Lower lobe of right lung (tissue), 2 donors: Measurements from ENCODE around the gene GALNT5. TPM values are rescaled to one million over a fixed set of nuclear protein-coding genes. Genes with fewer than 3 reads are reported as not detected.

Experiments used
- ATAC-seq, 2 donors: fragments of 200-7000 bp; cut with Tn5 transposase; one replicate each; pipeline ENCODE4 v1.9.1; 2020 to 2022; ENCODE audit warnings: mild to moderate bottlenecking in 2 of 2, moderate library complexity in 2 of 2
- DNase-seq: peaks from one replicate; pipeline ENCODE4 v3.0.0-alpha.2; 2020
- H3K27ac ChIP-seq: fragments of 200-600 bp; one replicate; pipeline ENCODE4 v1.8.0; 2022
- H3K27me3 ChIP-seq: fragments of 200-600 bp; one replicate; pipeline ENCODE4 v1.8.0; 2022; ENCODE audit warnings: low read depth
- H3K36me3 ChIP-seq: fragments of 200-600 bp; one replicate; pipeline ENCODE4 v1.8.0; 2022; ENCODE audit warnings: mild to moderate bottlenecking
- H3K4me1 ChIP-seq: fragments of 200-600 bp; one replicate; pipeline ENCODE4 v1.8.0; 2022
- H3K4me3 ChIP-seq: fragments of 200-600 bp; one replicate; pipeline ENCODE4 v1.8.0; 2022; ENCODE audit warnings: mild to moderate bottlenecking
- H3K9me3 ChIP-seq: fragments of 200-600 bp; one replicate; pipeline ENCODE4 v1.8.0; 2022
- CTCF ChIP-seq: fragments of 200-600 bp; IDR thresholded peaks from one replicate; pipeline ENCODE4 v1.8.0; 2022; ENCODE audit warnings: antibody characterized with exemption, mild to moderate bottlenecking
- intact Hi-C: fragments of 100-400 bp; cut with DNase I; formaldehyde crosslinking; loops from one replicate; pipeline ENCODE4 v1.11.0; 2022
- total RNA-seq: library from RNA; stranded (reverse); fragmentation: NEBNext Ultra II Directional; extraction: Animal tissue kit (Norgen Biotek cat#: 25700); gene quantifications from one replicate; pipeline ENCODE4 v1.2.1, GENCODE V29; 2021
- donor health status: DM: no; HTN: yes; CAD: no; lungs with severe emphysema.

GALNT5 gene
- total RNA-seq, 1 donor from 2014 or later: 33.9 TPM

- Histone ChIP-seq H3K27me3 (no peaks in the 10 kb centered on the region), H3K27ac (no peak overlapping the region), H3K4me1 (no peaks in the 10 kb centered on the region), H3K9me3 (no peaks in the 10 kb centered on the region), H3K36me3 (no peaks in the 10 kb centered on the region), H3K4me3 (no peak overlapping the region)
- intact Hi-C loops: no loop called here
- ATAC-seq: no peak
- TF ChIP-seq CTCF: no peak
- DNase-seq: no peak
These were observed 64.0 kb downstream of the GALNT5 start for GRCh38 chr2:157321466-157321865.

GRCh38 chr2:157322432-157322831 is 64.9 kb downstream of the GALNT5 start:
- intact Hi-C loops: no loop called here
- ATAC-seq (peak in 1 of 2 donors; percentile 11), DNase-seq (no peak)
- no peak overlapping the region for H3K4me3 ChIP-seq
- no peaks in the 10 kb centered on the region for H3K36me3 ChIP-seq
- TF ChIP-seq CTCF: no peak
- H3K27me3 ChIP-seq: no peaks in the 10 kb centered on the region
- H3K27ac ChIP-seq: no peak overlapping the region
- H3K9me3 ChIP-seq: no peaks in the 10 kb centered on the region
- H3K4me1 ChIP-seq: no peaks in the 10 kb centered on the region

- DNase-seq: no peak
- no peak overlapping the region for H3K4me3 ChIP-seq
- intact Hi-C loops: no loop called here
- no peaks in the 10 kb centered on the region for H3K36me3 ChIP-seq
- no peaks in the 10 kb centered on the region for H3K27me3 ChIP-seq
- no peak overlapping the region for H3K27ac ChIP-seq
- H3K9me3 ChIP-seq: no peaks in the 10 kb centered on the region
- no peaks in the 10 kb centered on the region for H3K4me1 ChIP-seq
- TF ChIP-seq CTCF: no peak
- ATAC-seq: no peak
These were observed 66.9 kb downstream of the GALNT5 start for GRCh38 chr2:157324331-157324843.

GRCh38 chr2:157325786-157326185 is 68.3 kb downstream of the GALNT5 start, which contains the start of gene ERMN:
Gene ERMN, minus strand, starts transcription at chr2:157325824. Its CDS starts 182 bp downstream, at chr2:157325642.
- intact Hi-C loops: no loop called here

GRCh38 chr2:157326698-157327097 is 69.2 kb downstream of the GALNT5 start:
- Histone ChIP-seq H3K27me3 (no peaks in the 10 kb centered on the region), H3K9me3 (no peaks in the 10 kb centered on the region), H3K36me3 (no peaks in the 10 kb centered on the region), H3K27ac (no peak overlapping the region), H3K4me1 (no peaks in the 10 kb centered on the region), H3K4me3 (no peak overlapping the region)
- intact Hi-C loops: no loop called here
- ATAC-seq: no peak
- TF ChIP-seq CTCF: no peak
- DNase-seq: no peak

More at GRCh38 chr2:157325786-157326185, 68.3 kb downstream of the GALNT5 start, which contains the start of gene ERMN:
- H3K36me3 ChIP-seq: no peaks in the 10 kb centered on the region
- ATAC-seq: no peak
- H3K4me3 ChIP-seq: no peak within 1 kb of the TSS
- no peaks in the 10 kb centered on the region for H3K9me3 ChIP-seq
- DNase-seq: no peak
- no peak within 1 kb of the TSS for H3K27ac ChIP-seq
- no peaks in the 10 kb centered on the region for H3K27me3 ChIP-seq
- no peaks in the 10 kb centered on the region for H3K4me1 ChIP-seq
- TF ChIP-seq CTCF: no peak
